HuH-7 (cell line): ENCODE results near the gene PARP12.

Experiments
- DNase-seq: peaks from one replicate; pipeline ENCODE4 v3.0.0; 2011; ENCODE audit warnings: low spot score

The PARP12 gene

DNA sequence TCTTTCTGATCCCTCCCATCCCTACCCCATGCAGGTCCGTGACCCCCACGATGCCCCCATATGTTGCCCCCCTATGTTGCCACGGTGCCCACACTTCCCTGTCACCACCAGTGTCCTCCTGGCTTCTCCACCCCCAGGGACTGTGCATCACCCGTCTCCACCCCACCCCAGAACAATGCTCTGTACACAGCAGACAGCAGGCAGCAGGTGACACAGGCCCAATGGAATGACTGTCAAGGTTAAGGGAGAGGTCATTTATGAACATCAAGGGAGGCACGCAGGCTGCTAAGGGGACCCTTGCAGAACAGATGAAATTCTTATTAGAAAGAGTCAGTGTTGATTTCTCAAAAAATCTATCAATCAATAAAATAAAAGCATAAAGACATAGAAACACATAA lies 71.5 kb downstream of the PARP12 start:
- DNase-seq = no peak

GRCh38 chr7:139990571-139991268 lies 72.0 kb downstream of the PARP12 start:
- no peak for DNase-seq

GRCh38 chr7:139990142-139990535 lies 72.6 kb downstream of the PARP12 start:
- DNase-seq = no peak

DNA sequence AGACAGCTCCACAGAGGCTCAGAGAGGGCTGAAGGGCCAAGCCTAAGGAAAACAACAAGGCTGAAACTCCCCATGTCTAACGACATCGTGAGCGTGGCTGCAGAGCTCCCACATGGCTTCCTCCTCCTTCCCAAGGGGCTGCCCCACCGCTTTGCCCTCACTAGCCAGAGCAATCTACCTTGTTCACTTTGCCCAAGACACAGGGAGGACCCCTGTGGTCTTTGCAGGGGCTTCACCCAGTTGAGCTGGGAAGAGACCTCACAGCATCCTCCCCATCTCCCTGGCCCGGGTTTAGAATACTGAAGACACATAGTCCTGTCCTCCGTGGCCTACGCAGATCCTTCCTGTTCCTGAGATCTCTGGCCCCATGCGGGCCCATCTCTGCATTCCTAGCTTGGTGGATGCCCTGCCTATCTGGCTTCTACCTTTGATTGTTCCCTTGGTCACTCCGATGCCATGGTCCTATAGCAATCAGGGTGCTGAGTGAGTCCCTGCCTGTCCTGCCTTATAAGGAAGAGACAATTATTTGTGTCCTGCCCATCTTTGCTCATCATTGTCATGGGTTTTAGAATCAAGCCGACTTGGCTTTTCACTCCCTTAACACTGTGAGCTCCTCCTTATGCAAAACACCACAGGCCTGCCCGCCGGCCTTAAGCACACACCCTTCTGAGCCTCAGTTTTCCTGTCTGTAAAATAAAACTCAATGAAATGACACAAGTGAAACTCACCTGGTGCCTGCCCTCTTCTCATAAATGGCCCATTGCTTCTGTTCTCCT lies 73.2 kb downstream of the PARP12 start:
- DNase-seq = no peak

DNA sequence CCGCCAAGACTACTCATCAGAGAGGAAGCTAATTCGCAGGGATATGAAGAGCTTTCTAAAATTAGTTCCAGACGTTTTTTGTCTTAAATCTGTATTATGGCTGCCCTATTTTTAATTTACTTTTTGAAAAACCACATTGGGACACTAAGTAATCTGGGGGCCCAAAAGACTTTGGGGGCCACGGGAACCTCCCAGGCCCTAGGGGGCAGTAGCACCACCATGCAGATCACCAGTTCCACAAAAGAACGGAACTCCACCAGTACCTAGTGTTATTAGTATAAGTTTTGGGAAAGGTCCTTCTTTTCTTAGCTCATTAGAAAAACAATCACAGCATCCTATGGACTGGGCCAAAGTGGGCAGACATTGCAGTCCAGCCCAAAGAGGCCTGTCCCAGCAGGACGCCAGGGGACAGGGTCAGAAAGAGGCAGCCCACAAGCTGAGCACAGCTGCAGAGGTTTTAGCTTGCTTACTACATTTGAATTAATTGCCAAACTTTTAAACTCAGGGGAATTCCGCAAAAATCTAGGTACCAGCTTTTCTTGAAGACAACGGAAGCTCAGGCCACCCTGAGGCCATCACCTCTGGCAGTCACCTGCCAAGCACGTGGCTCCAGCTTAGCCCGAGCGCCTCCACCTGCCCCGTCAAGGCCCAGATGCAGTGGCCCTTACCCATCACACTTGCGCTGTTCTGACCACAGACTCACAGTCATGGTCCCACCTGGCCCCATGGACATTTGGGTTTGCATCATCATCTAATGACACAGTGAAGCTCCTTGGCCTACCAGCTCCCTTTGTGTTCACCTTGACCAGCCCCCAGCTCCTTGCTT lies 74.8 kb downstream of the PARP12 start:
- DNase-seq = no peak

DNA sequence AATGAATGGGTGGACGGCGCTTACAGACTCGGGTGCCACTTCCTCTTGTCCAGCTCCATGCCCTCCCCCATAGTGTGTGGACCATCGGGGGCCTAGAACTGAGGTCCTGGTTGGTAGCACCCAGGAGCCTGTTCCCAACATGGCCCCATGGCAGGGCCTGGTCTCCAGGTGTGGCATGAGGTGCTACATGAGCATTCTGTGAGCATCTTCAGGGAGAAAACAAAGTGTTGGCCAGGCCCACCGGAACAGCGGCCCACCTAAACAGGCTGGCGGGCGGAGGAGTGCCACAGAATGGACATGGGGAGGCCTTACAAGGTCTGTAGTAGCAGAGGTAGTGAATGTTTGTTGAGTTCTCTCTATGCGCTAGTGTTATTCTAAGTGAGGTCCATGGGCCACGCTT lies 76.9 kb downstream of the PARP12 start:
- DNase-seq = no peak

- no peak for DNase-seq
These were observed 77.9 kb downstream of the PARP12 start for GRCh38 chr7:139984642-139985539.

- no peak for DNase-seq
These were observed 79.5 kb downstream of the PARP12 start for GRCh38 chr7:139982927-139983920.

DNA sequence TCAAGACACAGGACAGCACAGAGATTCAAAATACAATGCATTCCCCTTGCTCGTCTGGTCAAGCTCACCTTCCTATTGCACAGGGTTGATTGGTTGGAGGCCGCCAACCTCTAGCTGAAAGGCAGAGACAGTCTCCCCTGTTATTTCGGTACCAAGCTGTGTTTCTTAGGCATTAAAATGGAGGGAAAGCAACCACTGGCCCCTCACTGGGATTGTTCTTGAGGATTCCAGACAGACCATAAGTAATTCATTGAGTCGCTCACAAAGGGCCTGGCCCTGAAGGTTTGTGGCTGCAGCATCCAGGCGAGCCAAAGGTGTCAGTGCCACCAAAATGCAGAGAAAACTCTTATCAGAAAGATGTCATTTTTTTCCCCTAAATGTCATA lies 81.2 kb downstream of the PARP12 start:
- DNase-seq = no peak

DNA sequence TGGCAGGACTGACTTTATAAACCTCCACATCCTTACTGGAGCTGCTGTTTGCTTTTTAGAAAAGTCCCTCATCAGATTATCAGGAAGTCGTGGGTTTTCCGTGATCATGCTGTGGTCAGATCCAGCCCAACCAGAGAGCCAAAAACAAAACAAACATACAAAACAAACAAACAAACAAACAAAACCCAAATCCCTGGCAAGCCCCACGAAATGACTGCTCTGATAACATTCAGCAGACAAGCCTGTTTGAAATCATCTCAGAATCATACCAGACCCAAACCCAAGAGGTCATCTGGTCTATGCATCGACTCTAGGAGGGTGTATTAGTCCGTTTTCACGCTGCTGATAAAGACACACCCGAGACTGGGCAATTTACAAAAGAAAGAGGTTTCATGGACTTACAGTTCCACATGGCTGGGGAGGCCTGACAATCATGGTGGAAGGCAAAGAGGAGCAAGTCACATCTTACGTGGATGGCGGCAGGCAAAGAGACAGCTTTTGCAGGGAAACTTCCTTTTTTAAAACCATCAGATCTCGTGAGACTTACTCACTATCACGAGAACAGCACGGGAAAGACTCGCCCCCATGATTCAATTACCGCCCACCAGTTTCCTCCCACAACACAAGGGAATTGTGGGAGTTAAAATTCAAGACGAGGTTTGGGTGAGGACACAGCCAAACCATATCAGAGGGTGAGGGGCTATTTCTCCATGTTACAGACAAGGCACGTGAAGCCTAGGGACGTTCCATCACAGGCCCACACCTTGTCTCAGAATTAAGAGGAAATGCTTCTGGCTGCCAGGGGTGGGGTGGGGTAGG lies 85.7 kb downstream of the PARP12 start:
- no peak for DNase-seq

DNA sequence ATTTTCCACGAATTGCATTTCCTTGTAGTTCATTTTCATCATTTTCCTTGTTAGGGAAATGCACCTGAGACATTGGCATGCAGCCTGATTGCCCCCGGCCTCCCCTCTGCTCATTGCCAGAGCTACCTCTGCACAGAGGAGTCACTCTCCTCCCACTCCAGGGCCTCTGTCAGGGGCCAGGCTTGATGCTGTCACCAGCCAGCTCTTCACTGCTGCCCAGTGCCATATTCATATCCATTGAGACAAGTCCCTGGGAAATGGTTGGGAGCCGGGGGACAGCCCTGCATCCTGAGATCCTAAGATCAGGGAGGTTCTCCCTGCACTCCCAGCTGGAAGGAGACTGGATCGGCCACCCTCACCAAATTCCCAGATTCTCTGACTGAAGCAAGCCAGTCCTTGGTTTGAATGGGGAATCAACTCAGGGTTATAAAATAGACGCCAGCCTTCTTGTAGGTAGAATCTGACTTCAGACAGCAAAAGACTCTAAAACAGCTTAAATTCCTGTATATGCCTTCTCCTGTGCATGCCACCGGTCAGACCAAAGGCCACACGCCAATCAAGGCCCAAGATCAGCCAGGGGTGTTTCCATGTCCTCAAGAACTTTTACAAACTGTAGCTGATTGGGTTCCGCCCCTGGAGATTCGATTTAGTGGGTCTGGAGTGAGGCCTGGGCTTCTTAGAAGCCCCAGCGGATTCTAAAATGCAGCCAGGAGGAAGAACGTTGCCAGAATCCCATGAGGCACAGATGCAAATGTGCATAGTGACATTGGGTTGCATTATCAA lies 86.5 kb downstream of the PARP12 start:
- DNase-seq = no peak

DNA sequence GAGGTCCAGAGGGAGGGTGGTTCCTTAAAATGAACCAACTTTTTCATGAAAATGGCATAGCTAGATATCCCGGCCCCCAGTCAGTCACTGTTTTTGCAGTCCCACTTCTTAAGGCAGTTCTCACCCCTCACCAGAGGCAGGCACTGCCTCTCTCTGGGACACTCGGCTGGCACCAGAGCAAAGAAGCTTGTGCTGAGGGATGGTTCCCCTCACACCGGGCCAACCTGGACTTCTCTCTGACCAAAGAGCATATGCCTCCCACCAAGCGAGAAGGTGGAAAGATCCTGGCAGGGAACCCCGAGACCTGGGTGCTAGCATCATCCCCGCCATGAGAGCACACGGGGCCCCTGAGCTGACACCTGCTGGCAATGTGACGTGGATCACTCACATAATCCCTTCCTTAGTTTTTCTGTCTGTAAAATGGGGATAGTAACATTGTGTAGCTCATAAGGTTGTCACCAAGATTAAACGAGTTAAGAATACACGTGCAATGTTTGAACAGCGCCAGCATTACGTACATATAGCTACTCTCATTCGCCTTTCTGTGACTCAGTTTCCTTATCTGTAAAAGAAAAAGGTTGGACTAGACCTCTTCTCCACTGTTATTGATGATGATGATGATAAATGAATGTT lies 88.5 kb downstream of the PARP12 start:
- no peak for DNase-seq
